Measurements from ENCODE around the gene FTH1.

The FTH1 gene

DNA sequence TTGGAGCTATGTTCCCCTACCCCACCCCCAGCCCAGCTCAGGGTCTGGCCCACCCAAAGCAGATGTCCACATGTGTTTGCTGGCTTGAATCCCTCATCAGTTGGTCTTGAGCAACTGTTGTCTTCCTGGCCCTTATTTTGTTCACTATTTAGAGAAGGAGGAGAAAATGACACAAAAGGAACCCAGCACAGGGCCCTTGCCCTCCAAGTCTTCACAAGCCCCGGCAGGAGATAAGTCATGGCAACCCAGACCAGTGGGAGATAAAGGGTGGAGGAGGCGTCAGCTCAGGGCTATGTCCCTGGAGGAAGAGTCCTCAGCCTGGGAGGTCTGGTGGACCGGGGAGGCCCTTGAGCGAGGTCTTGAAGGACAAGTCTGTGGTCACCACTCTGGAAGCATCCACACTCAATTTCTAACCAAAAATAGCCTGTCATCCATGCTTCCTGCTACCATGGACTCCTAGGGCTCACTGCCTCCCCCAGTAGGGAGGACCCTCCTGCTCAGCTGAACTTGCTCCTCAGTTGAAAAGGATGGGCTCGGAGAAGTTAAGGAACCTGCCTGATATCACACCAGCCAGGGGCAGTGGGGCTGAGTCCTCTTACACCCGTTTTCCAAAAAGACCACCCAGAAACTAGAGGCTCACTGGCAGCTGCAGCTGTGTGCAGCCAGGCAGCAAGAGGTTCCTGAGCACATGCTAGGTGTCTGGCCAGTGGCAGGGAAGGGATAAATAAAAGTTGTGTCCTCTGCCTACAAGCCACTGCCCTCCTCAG lies 48.3 kb downstream of the FTH1 start:
- H3K4me3 ChIP-seq (replicated peaks; ENCODE audit: low read depth, low read length), result no peak overlapping the region
- no peak for DNase-seq (ENCODE audit: extremely low read depth, insufficient read length)
- H3K36me3 ChIP-seq (ENCODE audit: control insufficient read depth, insufficient read depth, low read length), result no peaks in the 10 kb centered on the region
- TF ChIP-seq, protein P1, sequence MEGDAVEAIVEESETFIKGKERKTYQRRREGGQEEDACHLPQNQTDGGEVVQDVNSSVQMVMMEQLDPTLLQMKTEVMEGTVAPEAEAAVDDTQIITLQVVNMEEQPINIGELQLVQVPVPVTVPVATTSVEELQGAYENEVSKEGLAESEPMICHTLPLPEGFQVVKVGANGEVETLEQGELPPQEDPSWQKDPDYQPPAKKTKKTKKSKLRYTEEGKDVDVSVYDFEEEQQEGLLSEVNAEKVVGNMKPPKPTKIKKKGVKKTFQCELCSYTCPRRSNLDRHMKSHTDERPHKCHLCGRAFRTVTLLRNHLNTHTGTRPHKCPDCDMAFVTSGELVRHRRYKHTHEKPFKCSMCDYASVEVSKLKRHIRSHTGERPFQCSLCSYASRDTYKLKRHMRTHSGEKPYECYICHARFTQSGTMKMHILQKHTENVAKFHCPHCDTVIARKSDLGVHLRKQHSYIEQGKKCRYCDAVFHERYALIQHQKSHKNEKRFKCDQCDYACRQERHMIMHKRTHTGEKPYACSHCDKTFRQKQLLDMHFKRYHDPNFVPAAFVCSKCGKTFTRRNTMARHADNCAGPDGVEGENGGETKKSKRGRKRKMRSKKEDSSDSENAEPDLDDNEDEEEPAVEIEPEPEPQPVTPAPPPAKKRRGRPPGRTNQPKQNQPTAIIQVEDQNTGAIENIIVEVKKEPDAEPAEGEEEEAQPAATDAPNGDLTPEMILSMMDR (IDR thresholded peaks at IDR 0.05; ENCODE audit: insufficient read depth, low read length, poor library complexity, severe bottlenecking), result no peak
- peaks cover 4% of the 10 kb centered on the region for H3K27me3 ChIP-seq (replicated peaks; ENCODE audit: control insufficient read depth, insufficient read depth, low read length)

DNA sequence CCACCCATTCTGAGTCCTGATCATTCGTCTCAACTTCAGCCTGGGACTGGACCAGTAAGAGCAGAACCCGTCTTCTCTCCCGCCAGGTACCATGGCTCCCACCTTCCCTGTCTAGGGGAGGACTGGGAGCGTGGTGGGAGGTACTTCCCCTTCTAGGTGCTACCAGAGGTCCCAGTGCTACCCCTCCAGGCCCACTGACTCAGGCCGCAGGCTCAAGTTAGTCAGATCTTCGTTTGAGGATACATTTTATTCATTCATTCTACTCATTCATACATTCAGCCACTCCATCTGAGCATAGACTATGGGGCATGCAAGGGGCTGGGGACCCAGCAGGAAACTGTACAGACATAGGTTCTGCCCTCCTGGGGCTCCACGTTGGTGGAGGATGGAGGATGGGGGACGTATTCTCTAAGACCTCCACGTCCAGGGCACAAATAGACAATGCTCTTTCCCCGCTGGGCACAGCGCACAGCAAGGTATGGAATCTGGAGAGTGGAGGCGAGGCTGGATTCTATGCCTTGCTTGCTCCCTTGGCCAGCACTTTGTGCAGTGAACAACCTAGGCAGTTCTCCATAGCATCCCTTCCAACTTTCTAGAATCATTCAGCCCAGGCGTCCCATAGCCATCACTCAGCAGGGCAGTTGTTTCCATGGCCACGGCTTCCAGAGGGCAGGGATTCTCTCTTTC lies 49.0 kb downstream of the FTH1 start:
- TF ChIP-seq, protein P1 (IDR thresholded peaks at IDR 0.05; ENCODE audit: insufficient read depth, low read length, poor library complexity, severe bottlenecking), result no peak
- no peak for DNase-seq (ENCODE audit: extremely low read depth, insufficient read length)
- Histone ChIP-seq H3K27me3 (replicated peaks; ENCODE audit: control insufficient read depth, insufficient read depth, low read length) (peaks cover 4% of the 10 kb centered on the region), H3K36me3 (ENCODE audit: control insufficient read depth, insufficient read depth, low read length) (no peaks in the 10 kb centered on the region), H3K4me3 (replicated peaks; ENCODE audit: low read depth, low read length) (no peak overlapping the region)

- H3K36me3 ChIP-seq (ENCODE audit: control insufficient read depth, insufficient read depth, low read length), result no peaks in the 10 kb centered on the region
- DNase-seq (ENCODE audit: extremely low read depth, insufficient read length), result no peak
- TF ChIP-seq, protein P1 (IDR thresholded peaks at IDR 0.05; ENCODE audit: insufficient read depth, low read length, poor library complexity, severe bottlenecking), result no peak
- no peak within 1 kb of the TSS for H3K4me3 ChIP-seq (replicated peaks; ENCODE audit: low read depth, low read length)
- H3K27me3 ChIP-seq (replicated peaks; ENCODE audit: control insufficient read depth, insufficient read depth, low read length), result peaks cover 4% of the 10 kb centered on the region
Observed at GRCh38 chr11:61917334-61918109, 49.9 kb downstream of the FTH1 start, which contains the start of gene RAB3IL1. Gene RAB3IL1 (minus strand): TSS chr11:61917566. CDS start chr11:61917367, 199 bp downstream.

- peaks cover 4% of the 10 kb centered on the region for H3K27me3 ChIP-seq (replicated peaks; ENCODE audit: control insufficient read depth, insufficient read depth, low read length)
- no peak overlapping the region for H3K4me3 ChIP-seq (replicated peaks; ENCODE audit: low read depth, low read length)
- no peak for DNase-seq (ENCODE audit: extremely low read depth, insufficient read length)
- TF ChIP-seq, protein P1 (IDR thresholded peaks at IDR 0.05; ENCODE audit: insufficient read depth, low read length, poor library complexity, severe bottlenecking), result no peak
- no peaks in the 10 kb centered on the region for H3K36me3 ChIP-seq (ENCODE audit: control insufficient read depth, insufficient read depth, low read length)
Observed at GRCh38 chr11:61916737-61917333, 50.6 kb downstream of the FTH1 start.

DNA sequence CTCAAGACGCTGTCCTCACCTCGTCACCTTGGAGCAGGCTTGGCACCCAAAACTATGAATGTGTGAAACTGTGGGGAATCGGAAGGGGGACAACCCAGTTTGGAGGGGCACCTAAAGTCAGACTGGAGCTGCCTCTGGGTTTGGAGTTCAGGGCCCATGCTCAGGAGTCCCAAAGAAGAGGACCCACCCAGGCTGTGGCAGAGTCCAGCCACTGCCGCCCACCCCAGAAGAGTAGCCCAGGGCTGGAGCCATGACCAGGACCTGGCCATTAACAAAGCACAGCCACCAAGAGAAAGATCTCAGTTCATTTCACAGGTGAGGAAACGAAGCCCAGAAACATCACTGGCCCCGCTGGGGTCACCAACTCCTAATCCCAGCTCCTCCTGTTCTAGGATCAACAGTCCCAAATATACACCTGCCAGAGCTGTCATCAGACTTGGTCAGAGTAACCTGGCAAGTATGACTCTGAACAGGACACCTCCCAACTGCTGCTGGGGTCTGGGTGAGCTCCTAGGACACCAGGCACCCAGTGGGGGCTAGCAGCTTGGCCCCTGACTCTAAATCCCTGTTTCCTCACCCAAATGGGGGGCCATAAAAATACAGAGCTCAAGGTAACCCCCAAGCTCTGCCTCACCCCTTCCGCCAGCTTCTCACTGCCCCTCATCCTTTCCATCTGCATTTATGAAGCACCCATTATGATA lies 52.8 kb downstream of the FTH1 start:
- Histone ChIP-seq H3K36me3 (ENCODE audit: control insufficient read depth, insufficient read depth, low read length) (no peaks in the 10 kb centered on the region), H3K4me3 (replicated peaks; ENCODE audit: low read depth, low read length) (no peak overlapping the region), H3K27me3 (replicated peaks; ENCODE audit: control insufficient read depth, insufficient read depth, low read length) (peaks cover 4% of the 10 kb centered on the region)
- no peak for DNase-seq (ENCODE audit: extremely low read depth, insufficient read length)
- TF ChIP-seq, protein P1 (IDR thresholded peaks at IDR 0.05; ENCODE audit: insufficient read depth, low read length, poor library complexity, severe bottlenecking), result no peak

Data from GM06990 (cell line).